Pulmonary artery endothelial cell (primary cell): ENCODE measurements around the gene THEMIS. TPM values are rescaled to one million over a fixed set of nuclear protein-coding genes. Genes with fewer than 3 reads are reported as not detected.
"Not testable (repeated sequence)": the region's sequence is repeated elsewhere in the genome, so short reads cannot be mapped to it uniquely, and the experiment has no call there.

Source experiments
- DNase-seq: peaks from one replicate; pipeline ENCODE4 v3.0.0-alpha.2; 2011; ENCODE audit warnings: low read depth, low spot score
- total RNA-seq: library from RNA; depleted of rRNA; stranded (reverse); fragments of >200 nt; gene quantifications from 2 replicates; pipeline ENCODE4 v1.2.3, GENCODE V29; 2014

The THEMIS gene
- total RNA-seq, 1 donor from 2014 or later, result not detected

GRCh38 chr6:127917766-127918165, 16.9 kb upstream of the THEMIS start:
- DNase-seq, result no peak

GRCh38 chr6:127914240-127914639, 13.4 kb upstream of the THEMIS start:
- DNase-seq, result no peak

- DNase-seq, result no peak
Observed at GRCh38 chr6:127912914-127913313, 12.1 kb upstream of the THEMIS start.

- no peak for DNase-seq
Observed at GRCh38 chr6:127907960-127908640, 7.2 kb upstream of the THEMIS start.

GRCh38 chr6:127904160-127904559, 3.3 kb upstream of the THEMIS start:
- no peak for DNase-seq

- no peak for DNase-seq
Observed at GRCh38 chr6:127902933-127903332, 2.1 kb upstream of the THEMIS start.

GRCh38 chr6:127897484-127897883, 3.4 kb downstream of the THEMIS start:
- DNase-seq, result no peak

- DNase-seq, result no peak
Observed at GRCh38 chr6:127894051-127894450, 6.8 kb downstream of the THEMIS start.

- DNase-seq, result no peak
Observed at GRCh38 chr6:127893541-127893940, 7.3 kb downstream of the THEMIS start.

- no peak for DNase-seq
Observed at GRCh38 chr6:127891731-127892326, 9.0 kb downstream of the THEMIS start.

- DNase-seq, result no peak
Observed at GRCh38 chr6:127886603-127887002, 14.3 kb downstream of the THEMIS start.

GRCh38 chr6:127884134-127884533, 16.7 kb downstream of the THEMIS start:
- no peak for DNase-seq

- DNase-seq, result not testable (repeated sequence)
Observed at GRCh38 chr6:127881949-127882348, 18.9 kb downstream of the THEMIS start.

- no peak for DNase-seq
Observed at GRCh38 chr6:127880429-127880828, 20.4 kb downstream of the THEMIS start.

GRCh38 chr6:127879685-127880084, 21.2 kb downstream of the THEMIS start:
- DNase-seq, result no peak

- no peak for DNase-seq
Observed at GRCh38 chr6:127878115-127878514, 22.7 kb downstream of the THEMIS start.

- DNase-seq, result no peak
Observed at GRCh38 chr6:127877231-127877630, 23.6 kb downstream of the THEMIS start.

- no peak for DNase-seq
Observed at GRCh38 chr6:127869772-127870404, 31.0 kb downstream of the THEMIS start.

GRCh38 chr6:127869183-127869582, 31.7 kb downstream of the THEMIS start:
- DNase-seq, result no peak

- DNase-seq, result no peak
Observed at GRCh38 chr6:127868338-127868737, 32.5 kb downstream of the THEMIS start.

GRCh38 chr6:127866766-127867165, 34.1 kb downstream of the THEMIS start:
- DNase-seq, result no peak

GRCh38 chr6:127865108-127865507, 35.8 kb downstream of the THEMIS start:
- no peak for DNase-seq

- DNase-seq, result no peak
Observed at GRCh38 chr6:127864701-127865100, 36.2 kb downstream of the THEMIS start.
